Cerebellar nuclear complex (tissue), 1 donor: ENCODE measurements around the gene ALDH8A1.

Experiments
- DNase-seq, 2 experiments: peaks; one replicate each; lab custom pipeline; 2025; lab: John Stamatoyannopoulos, UW

Gene ALDH8A1, protein sequence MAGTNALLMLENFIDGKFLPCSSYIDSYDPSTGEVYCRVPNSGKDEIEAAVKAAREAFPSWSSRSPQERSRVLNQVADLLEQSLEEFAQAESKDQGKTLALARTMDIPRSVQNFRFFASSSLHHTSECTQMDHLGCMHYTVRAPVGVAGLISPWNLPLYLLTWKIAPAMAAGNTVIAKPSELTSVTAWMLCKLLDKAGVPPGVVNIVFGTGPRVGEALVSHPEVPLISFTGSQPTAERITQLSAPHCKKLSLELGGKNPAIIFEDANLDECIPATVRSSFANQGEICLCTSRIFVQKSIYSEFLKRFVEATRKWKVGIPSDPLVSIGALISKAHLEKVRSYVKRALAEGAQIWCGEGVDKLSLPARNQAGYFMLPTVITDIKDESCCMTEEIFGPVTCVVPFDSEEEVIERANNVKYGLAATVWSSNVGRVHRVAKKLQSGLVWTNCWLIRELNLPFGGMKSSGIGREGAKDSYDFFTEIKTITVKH

GRCh38 chr6:134949927-134950326 lies at the start of gene ALDH8A1:
Gene ALDH8A1, minus strand, starts transcription at chr6:134950101. Its CDS starts 48 bp downstream, at chr6:134950053.
- no peak for DNase-seq

GRCh38 chr6:134999107-134999506 lies 49.2 kb upstream of the ALDH8A1 start:
- DNase-seq: no peak

DNA sequence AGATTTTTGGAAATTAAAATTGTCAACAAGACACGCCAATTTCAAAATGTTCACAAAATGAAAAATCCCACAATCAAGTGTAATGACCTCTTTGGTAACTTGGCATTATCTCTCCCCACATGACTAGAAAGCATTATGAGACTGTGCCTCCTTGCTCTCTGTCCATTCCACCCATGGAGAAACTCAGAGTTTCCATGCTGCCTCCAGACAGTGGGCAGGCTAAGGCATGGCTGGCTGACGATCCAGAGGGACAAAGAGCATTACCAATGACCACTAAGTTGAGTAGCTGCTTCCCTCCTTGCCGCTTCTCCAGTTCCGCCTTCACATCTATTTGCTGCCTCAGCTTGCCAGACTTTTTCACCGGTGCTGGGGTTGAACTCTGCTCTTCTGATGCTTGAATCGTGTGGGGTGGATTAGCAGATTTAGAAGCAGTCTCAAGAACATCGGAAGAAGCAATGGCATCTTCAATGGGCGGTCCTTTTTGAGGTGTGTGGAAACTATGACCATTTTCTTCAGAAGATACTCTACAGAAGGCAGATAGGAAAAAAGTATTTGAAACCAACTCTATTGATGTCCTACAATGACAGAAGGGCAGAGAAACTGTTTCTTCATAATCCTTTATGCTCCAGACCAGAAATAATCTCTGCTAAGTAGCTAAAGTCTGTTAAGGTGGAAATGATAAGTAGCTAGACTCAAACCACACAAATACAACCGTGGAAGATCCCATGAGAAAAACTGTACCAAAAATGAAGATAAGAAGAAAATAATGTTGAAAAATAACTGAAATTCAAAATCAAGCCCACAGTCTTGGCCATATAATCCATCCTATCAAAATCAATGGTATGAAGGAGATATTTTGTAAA lies 47.5 kb upstream of the ALDH8A1 start:
- no peak for DNase-seq

DNA sequence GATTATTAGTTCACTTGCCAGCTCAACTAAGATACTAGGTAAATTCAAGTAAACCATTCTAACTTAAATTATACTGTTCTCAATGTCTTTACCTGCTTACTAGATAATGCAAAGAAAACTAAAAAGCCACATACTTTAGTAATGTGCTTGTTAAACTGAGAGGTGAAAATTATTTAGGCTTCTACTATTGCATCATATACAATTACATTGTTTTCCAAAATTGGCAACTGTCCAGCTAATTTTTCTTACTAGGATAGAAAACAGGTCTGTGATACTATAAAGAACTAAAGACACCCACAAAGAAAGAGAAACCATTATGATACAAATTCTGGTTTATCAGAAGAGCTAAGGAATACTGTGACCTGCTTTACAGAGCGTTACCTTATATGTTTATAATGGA lies 45.6 kb upstream of the ALDH8A1 start:
- DNase-seq: no peak

GRCh38 chr6:134994431-134994830 lies 44.5 kb upstream of the ALDH8A1 start:
- DNase-seq: no peak

DNA sequence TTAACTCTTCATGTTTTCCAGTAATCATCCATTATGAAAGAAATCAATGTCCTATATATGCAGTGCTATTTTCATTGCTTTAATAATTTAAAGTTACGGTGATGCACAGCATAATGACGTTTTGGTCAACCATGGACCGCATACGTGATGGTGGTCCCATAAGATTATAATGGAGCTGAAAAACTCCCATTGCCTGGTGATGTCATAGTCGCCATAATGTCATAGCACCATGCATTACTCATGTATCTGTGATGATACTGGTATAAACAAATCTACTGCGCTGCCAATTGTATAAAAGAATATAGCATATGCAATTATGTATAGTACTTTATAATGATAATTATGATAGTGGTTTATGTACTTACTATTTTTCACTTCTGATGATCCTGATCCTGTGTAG lies 42.3 kb upstream of the ALDH8A1 start:
- DNase-seq: no peak

- no peak for DNase-seq
These were observed 40.4 kb upstream of the ALDH8A1 start for GRCh38 chr6:134990262-134990661.

DNA sequence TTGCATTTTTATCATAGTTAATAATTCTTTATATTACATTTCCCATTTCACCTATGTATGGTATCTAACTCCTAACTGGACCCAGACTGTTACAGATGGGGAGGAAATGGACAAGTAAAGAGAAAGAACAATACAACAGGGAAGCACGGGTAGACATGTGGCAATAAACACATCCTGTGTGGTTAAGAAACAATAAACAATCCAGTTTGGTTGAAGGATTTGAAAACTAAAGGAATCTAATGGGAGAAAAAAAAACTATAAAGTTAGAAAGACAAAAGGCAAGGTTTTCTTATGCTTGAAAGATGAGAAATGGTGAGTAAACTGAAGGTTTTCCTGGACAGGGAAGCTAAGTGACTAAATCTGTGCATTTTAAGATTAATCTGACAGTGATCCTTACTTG lies 34.9 kb upstream of the ALDH8A1 start:
- no peak for DNase-seq

DNA sequence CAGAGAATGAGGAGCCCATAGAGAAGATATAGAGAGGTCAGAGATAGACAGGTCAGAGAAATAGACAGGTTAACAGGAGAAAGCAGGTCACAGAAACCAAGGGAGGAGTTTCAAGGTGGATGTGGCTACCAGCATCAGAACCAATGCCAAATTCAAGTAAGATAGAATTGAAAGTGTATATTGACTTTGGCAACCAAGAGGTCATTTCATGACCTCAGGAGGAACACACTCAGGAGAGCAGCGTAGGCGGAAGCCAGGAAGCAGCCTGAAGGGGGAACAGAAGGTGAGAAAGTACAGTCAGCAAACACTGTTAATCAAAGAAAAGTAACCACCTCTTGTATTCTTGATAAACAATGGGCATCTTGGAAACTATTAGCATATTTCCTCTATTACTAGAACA lies 33.9 kb upstream of the ALDH8A1 start:
- no peak for DNase-seq

DNA sequence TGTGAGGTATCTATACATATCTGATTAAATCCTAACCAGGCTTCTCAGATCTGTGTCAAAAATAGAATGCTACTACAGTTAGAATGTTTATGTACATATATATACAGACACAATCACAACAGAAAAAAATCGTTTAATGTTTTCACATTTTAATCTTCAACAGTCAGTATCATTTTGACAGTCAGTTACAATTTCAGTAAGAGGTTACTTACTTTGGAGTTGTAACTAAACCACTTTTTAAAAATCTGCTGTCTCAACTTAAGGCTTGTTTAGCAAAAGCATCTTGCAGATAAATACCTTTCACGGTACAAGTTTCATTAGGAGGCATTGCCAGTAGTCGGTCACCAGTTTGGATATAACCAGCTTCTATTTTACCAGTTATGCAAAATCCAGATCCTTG lies 32.3 kb upstream of the ALDH8A1 start:
- no peak for DNase-seq

- DNase-seq: no peak
These were observed 30.9 kb upstream of the ALDH8A1 start for GRCh38 chr6:134980846-134981245.

GRCh38 chr6:134979142-134979541 lies 29.2 kb upstream of the ALDH8A1 start:
- DNase-seq: no peak

DNA sequence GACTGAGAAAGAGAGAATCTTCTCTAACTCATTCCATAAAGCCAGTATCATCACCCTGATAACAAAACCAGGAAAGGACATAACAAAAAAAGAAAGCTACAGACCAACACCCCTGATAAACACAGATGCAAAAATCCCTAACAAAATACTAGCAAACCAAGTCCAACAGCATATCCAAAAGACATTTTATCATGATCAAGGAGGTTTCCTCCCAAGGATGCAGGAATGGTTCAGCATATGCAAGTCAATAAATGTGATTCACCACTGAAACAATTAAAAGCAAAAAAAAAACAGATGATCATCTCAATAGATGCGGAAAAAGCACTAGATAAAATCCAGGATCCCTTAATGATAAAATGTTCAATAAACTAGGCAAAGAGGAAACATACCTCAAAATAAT lies 24.5 kb upstream of the ALDH8A1 start:
- no peak for DNase-seq

DNA sequence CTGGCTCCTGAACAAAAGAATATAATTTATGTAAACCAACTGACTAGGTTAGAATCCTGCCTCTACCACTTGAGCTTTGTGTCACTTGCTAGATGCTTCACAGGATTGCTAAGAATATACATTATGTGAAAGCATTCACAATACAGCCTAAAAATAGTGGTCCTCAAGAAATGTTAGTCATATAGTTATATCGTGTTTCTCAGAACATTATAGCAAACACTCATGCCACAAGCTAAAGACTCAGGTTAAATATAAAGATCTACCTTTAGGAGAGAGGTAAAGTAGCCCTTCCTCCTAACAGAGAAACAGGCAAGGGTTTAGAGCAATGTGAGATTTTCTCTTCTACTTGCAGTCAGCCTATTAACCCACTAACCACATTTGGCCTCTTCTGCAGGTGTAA lies 17.8 kb upstream of the ALDH8A1 start:
- no peak for DNase-seq

DNA sequence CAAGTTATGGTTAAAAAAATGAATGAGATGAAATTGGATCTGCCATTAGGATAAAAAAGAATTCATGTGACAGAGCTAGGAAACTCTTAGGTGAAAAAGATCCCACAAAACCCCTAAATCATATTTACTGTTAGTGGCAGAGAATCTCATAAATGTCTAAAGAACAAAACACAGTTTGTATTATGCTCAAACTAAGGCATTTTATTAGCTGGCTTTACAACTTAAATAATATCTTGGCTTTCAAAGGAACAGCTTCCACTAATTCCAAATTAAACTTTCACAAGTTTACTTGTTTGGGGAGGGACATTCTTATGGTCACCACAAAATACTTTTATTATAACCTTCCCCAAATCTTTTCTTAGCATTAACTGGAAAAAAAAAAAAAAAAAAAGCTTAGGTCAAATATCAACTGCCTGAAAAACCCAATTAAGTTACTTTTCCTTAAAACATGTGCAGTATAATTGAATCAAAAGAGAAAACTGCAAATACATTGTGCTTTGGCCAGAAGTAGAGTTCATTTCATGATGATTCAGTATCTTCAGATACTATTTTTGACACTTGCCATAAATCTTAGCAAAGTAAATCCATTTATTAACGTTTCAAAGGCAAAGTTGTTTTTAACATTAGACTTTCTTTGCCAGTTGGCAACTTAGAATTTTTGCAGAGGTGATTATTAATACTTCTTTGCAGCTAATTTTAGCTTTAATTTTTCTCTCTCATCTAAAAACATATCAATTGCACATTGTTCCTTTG lies 14.7 kb upstream of the ALDH8A1 start:
- no peak for DNase-seq

DNA sequence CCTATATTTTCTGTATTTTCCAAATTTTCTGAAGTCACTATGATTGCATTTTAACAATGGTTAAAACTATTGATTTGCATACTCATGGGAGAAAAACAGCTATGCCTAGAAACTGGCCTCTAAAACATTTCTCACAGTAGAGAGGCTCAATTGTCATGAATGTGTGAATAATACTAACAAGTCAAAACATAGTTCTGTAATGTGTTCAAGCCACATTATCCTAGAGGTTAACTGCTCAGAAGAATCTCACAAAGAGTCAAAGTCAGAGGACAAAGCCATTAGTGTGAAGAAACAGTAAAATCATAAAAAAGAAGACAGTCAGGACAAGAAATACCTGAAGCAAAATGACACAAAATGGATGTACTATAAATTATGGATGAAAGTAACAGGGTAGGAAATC lies 12.5 kb upstream of the ALDH8A1 start:
- DNase-seq: no peak

DNA sequence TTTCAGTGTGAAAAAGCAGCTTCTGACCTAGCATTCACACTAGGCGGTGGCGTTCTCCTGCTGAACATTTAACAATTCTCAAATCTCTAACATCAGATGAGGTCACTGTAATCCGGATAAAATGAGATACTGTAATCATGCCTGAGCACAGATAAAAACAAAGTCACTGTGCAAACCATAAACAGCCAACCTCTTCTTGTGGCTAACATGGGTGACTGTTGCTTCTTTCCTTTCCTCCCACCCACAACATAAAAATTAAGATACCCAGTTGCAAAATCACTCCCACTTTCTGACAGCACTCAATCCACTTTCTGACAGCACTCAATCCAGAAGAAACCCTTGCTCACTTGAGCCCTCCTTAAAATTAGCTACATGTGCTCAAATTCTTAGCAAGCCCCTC lies 11.5 kb upstream of the ALDH8A1 start:
- no peak for DNase-seq

DNA sequence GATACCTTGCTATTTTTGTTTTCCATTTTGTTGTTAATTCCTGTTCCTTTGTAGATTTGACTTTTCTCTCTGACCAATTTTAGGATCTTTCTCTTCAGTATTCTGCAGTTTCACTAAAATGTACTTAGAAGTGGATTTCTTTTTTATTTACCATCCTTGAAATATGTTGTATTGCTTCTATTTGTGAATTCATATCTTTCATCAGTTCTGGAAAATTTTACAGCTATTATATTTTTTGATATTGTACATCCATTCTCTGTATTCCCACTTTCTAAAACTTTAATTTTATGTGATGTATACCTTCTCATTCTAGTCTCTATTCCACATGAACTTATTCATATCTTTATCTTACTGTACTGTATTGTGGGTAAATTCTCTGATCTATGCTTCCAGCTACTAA lies 9.7 kb upstream of the ALDH8A1 start:
- DNase-seq: no peak

- DNase-seq: no peak
These were observed 6.8 kb upstream of the ALDH8A1 start for GRCh38 chr6:134956676-134957075.

DNA sequence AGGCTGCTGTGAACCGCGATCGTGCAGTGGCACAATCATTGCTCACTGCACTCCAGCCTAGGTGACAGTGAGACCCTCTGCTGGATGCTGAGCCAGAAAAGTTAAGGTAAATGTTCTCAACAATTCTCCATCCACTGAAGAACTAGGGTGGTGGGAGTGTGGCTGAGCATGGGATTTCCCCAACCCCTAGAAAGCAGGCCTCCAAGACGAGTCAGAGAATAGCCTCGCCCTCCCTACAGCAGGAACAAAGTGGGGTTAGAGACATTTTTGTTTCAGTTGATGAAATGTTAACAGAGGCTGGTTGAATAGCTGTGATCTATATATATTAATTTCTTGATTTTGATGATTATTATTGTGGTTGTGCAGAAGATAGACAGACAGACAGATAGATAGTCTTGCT lies 6.1 kb upstream of the ALDH8A1 start:
- DNase-seq: no peak

- no peak for DNase-seq
These were observed 4.5 kb upstream of the ALDH8A1 start for GRCh38 chr6:134954272-134955000.
